DMS 273 (cell line): Measurements from ENCODE around the gene EIF4H.
A peak's percentile ranks its signal among the peaks of the same experiment; 100 is the strongest.
"Not testable (repeated sequence)": the region's sequence is repeated elsewhere in the genome, so short reads cannot be mapped to it uniquely, and the experiment has no call there.

Experiments used
- DNase-seq: peaks from one replicate; lab custom pipeline; 2025; ENCODE audit not compliant: unreplicated experiment; lab: John Stamatoyannopoulos, UW

Gene EIF4H

GRCh38 chr7:74223711-74224510 is 49.8 kb downstream of the EIF4H start:
- peak; percentile 48 for DNase-seq

DNA sequence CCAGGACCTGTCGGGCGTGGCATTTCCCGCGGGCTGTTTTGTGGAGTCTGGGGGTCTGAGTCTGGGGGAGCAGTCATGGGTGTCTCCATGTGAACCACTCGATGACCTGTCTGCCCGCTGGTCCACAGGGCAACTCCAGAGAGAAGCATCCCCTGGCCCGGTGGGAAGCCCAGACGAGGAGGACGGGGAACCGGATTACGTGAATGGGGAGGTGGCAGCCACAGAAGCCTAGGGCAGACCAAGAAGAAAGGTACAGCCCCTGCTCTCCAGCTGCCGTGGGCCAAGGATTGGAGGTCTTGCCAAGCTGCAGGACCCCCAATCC is 50.3 kb downstream of the EIF4H start:
- DNase-seq = no peak

DNA sequence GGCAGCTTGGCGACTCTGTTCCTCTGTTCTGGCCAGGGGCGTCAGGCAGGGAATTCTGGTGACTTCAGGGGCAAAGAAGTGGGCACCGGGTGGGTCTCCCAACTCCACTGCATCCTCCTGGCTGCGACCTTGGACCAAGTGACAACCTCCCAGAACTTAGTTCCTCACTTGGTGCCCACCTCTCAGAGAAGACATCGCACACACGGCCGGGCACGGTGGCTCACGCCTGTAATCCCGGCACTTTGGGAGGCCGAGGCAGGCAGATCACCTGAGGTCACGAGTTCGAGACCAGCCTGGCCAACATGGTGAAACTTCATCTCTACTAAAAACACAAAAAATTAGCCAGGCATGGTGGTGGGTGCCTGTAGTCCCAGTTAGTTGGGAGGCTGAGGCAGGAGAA is 50.8 kb downstream of the EIF4H start:
- DNase-seq = not testable (repeated sequence)

GRCh38 chr7:74225400-74225799 is 51.2 kb downstream of the EIF4H start:
- no peak for DNase-seq

- DNase-seq = no peak
Observed at GRCh38 chr7:74226633-74227032, 52.5 kb downstream of the EIF4H start.

DNA sequence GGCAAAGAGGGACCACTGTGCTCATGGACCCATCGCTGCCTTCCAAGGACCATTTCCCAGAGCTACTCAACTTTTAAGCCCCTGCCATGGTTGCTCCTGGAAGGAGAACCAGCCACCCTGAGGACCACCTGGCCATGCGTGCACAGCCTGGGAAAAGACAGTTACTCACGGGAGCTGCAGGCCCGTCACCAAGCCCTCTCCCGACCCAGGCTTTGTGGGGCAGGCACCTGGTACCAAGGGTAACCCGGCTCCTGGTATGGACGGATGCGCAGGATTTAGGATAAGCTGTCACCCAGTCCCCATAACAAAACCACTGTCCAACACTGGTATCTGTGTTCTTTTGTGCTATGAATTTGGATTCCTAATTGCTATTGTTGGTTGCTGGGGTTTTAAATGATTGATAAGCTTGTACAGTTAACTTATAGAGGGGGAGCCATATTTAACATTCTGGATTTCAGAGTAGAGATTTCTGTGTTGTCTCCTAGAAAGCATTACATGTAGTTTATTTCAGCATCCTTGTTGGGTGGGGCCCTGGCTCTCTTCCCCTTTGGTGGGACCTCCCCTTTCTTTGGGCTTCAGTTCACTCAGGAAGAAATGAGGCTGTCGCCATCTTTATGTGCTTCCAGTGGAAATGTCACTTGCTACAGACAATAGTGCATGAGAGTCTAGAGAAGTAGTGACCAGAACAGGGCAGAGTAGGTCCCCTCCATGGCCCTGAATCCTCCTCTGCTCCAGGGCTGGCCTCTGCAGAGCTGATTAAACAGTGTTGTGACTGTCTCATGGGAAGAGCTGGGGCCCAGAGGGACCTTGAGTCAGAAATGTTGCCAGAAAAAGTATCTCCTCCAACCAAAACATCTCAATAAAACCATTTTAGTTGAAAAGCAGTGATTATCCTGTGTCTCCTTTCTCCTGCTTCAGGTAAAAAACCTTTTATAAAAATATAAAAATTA is 55.1 kb downstream of the EIF4H start:
- no peak for DNase-seq

GRCh38 chr7:74230446-74231231 is 56.5 kb downstream of the EIF4H start:
- DNase-seq = no peak

GRCh38 chr7:74231232-74231590 is 57.1 kb downstream of the EIF4H start:
- DNase-seq = no peak

GRCh38 chr7:74233655-74234285 is 59.6 kb downstream of the EIF4H start:
- DNase-seq = no peak

DNA sequence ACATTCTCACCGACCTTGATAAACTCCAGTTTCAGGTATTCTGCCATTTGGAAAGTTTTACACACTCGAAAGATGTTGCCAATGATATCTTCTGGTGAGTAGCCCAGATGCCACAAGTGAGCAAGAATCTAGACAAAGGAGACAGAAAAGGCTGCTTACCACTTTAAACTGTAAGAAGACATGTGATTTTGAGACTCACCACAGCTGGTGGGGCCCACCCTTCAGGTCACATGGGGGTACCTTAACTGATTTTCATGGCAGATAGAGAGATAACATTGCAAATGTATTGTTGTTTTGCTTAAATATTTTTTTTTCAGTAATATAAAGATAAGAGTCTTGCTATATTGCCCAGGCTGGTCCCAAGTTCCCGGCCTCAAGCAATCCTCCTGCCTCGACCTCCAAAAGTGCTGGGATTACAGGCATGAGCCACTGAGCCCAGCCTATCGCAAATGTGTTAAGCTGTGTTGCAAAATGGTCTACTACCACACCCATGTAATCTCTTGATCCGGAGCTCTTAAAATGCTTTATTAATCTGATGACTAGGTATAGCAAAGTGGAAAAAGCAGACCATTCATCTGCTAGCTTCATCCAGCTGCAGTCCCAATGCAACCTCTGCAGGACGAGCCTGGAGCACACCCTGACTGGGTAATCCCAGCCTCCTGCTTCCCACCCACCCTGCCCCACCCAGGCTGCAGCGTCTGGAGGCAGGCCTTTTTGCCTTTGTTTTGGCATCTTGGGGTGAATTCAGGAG is 61.5 kb downstream of the EIF4H start:
- DNase-seq = no peak

- DNase-seq = no peak
Observed at GRCh38 chr7:74236284-74236683, 62.1 kb downstream of the EIF4H start.

DNA sequence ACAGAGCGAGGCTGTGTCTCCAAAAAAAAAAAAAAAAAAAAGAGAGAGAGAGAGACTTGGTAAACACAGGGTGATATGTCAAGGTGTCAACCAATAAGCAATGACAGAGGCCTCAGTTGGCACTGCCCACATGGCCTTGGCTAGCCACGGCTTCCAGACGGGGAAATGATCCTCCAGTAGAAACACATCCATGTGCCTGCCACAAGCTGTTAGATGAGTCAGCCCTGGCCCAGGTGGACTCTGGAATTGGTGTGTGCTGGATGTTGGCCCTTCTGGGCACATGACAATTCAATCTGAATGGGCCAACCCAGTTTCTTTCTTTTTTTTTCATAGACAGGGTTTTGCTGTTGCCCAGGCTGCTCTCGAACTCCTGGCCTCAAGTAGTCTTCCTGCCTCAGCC is 66.3 kb downstream of the EIF4H start:
- DNase-seq = no peak

DNA sequence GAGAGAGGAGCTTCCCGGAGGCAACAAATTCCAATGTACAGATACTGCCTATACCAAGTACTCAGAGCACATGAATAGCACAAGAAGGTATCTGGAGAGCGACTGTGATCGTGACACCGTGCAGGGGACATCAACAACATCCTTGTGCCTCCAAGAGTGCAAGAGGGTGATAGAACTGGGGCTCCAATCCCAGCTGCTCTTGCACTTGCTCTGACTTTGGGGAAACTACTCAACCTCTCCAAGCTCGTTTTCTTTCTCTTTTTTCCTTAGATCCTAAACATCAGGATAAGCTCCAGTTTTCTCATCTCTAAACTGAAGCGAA is 67.9 kb downstream of the EIF4H start:
- no peak for DNase-seq

DNA sequence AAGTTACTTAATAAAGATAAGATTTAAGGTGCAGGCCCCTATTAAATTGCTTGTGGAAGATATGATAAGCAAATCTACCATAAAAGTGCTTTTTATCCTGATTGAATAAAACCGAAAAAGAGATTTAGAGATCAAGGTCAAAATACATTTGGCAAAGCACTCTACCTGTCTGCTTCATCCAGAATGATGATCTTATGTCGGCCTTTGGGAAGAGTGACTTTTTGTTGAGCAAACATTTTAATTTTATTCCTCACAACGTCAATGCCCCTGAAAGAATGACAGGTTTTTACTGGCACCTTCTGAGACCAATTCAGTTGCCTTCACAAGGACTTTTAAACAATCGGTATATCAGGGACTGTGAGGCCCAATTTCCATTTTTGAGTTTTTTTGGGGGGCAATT is 72.3 kb downstream of the EIF4H start:
- DNase-seq = no peak
